K562 (cell line): ENCODE measurements around the gene PLEKHA6. TPM values are rescaled to one million over a fixed set of nuclear protein-coding genes. Genes with fewer than 3 reads are reported as not detected.

ENCODE experiments used
- ATAC-seq: fragments of 200-7000 bp; cut with Tn5 transposase; 3 replicates; pipeline ENCODE4 v1.9.1; 2020; ENCODE audit warnings: moderate library complexity
- BruUV-seq: library from RNA; stranded (reverse); fragments of 400-500 nt; replicated peaks from 2 replicates; lab custom pipeline; 2021; lab: Mats Ljungman, UMichigan
- CTCF ChIA-PET: fragments of 300-600 bp; formaldehyde crosslinking; extraction: SDS; loops from one replicate; lab custom pipeline; 2021; ENCODE audit warnings: low intra/inter-chr PET ratio; lab: Yijun Ruan, JAX
- POLR2A ChIA-PET: fragments of 300-600, 350-650 bp; sonication (Branson Sonifier 250); formaldehyde crosslinking; extraction: SDS; loops from one replicate; lab custom pipeline; 2021; ENCODE audit warnings: antibody characterized with exemption, inconsistent platforms; lab: Yijun Ruan, JAX
- DNase-seq, 4 experiments: peaks; one replicate each; pipeline versions ENCODE4 v3.0.0 to v3.0.0-alpha.2; 2011 to 2018; ENCODE audit warnings: low spot score in 3 of 4, mixed read lengths in 3 of 4; ENCODE audit errors: extremely low read depth in 1 of 4
- FAIRE-seq: peaks from 2 replicates; lab custom pipeline; 2011; peaks lifted over from hg19 to GRCh38; lab: Jason Lieb, UNC
- H2AFZ ChIP-seq: 2 replicates; pipeline ENCODE4 v1.6.0; 2011; ENCODE audit warnings: low read depth, low read length, control low read depth, inconsistent platforms
- H3K27ac ChIP-seq: fragments of 200-600 bp; 3 replicates; pipeline ENCODE4 v1.8.0; 2011; ENCODE audit warnings: low read depth, mild to moderate bottlenecking, control low read depth, inconsistent platforms, low read length, moderate library complexity, mixed read lengths; ENCODE audit errors: extremely low read depth
- H3K27me3 ChIP-seq, 2 experiments: fragments of 300-600 bp in 1 of 2; 2 replicates in 1 of 2; 3 replicates in 1 of 2; pipeline versions ENCODE4 v1.6.0 to v1.8.0; 2011; ENCODE audit warnings: inconsistent platforms in 2 of 2, low read length in 2 of 2, mild to moderate bottlenecking in 1 of 2, mixed read lengths in 1 of 2, moderate library complexity in 1 of 2; ENCODE audit not compliant: control insufficient read depth in 2 of 2, insufficient read depth in 2 of 2
- H3K36me3 ChIP-seq: fragments of 300-600 bp; 3 replicates; pipeline ENCODE4 v1.8.0; 2011; ENCODE audit warnings: mild to moderate bottlenecking, low read length, inconsistent platforms; ENCODE audit not compliant: control insufficient read depth, insufficient read depth
- H3K4me1 ChIP-seq, 2 experiments: fragments of 200-600 bp in 1 of 2; replicated peaks in 1 of 2; 2 replicates in 1 of 2; 3 replicates in 1 of 2; pipeline versions ENCODE4 v1.5.1 to v1.8.0; 2011; ENCODE audit warnings: inconsistent platforms in 2 of 2, low read length in 2 of 2, mild to moderate bottlenecking in 1 of 2, mixed read lengths in 1 of 2, moderate library complexity in 1 of 2; ENCODE audit not compliant: control insufficient read depth in 2 of 2, insufficient read depth in 2 of 2
- H3K4me2 ChIP-seq: 2 replicates; pipeline ENCODE4 v1.6.1; 2011; ENCODE audit warnings: low read length, control low read depth, inconsistent platforms, mixed read lengths; ENCODE audit not compliant: insufficient read depth
- H3K4me3 ChIP-seq: fragments of 200-600 bp; sonication (generic), shearing (Covaris generic); 2 replicates; pipeline ENCODE4 v1.5.1; 2016; ENCODE audit warnings: control low read depth, inconsistent platforms
- H3K79me2 ChIP-seq: fragments of 200-600 bp; 3 replicates; pipeline ENCODE4 v1.8.0; 2011; ENCODE audit warnings: low read length, inconsistent platforms; ENCODE audit not compliant: control insufficient read depth, insufficient read depth
- H3K9ac ChIP-seq, 2 experiments: 2 replicates each; pipeline versions ENCODE4 v1.6.0 to v1.6.1; 2011; ENCODE audit warnings: low read depth in 2 of 2, low read length in 2 of 2, control low read depth in 1 of 2, inconsistent platforms in 1 of 2, mild to moderate bottlenecking in 1 of 2, mixed read lengths in 1 of 2; ENCODE audit not compliant: insufficient read depth in 1 of 2
- H3K9me1 ChIP-seq: one replicate; pipeline ENCODE4 v1.6.0; 2011; ENCODE audit warnings: inconsistent platforms, mild to moderate bottlenecking, low read length, moderate library complexity; ENCODE audit not compliant: control insufficient read depth, insufficient read depth
- H3K9me3 ChIP-seq: replicated peaks from 2 replicates; pipeline ENCODE4 v1.5.1; 2011; ENCODE audit warnings: low read depth, low read length, inconsistent platforms; ENCODE audit not compliant: control insufficient read depth, insufficient read depth
- H4K20me1 ChIP-seq: replicated peaks from 2 replicates; pipeline ENCODE4 v1.6.1; 2011; ENCODE audit warnings: low read length, inconsistent platforms, mixed read lengths; ENCODE audit not compliant: control insufficient read depth, insufficient read depth
- ATF1 ChIP-seq, 2 experiments: fragments of 450-650 bp in 1 of 2; IDR thresholded peaks; 2 replicates each; pipeline ENCODE4 v1.6.1; 2016; ENCODE audit warnings: missing compliant biosample characterization in 1 of 2, missing genetic modification characterization in 1 of 2
- DDX20 ChIP-seq: fragments of 450-650 bp; IDR thresholded peaks from 2 replicates; pipeline ENCODE4 v1.6.1; 2016; ENCODE audit warnings: missing genetic modification characterization, low read depth, mild to moderate bottlenecking, missing compliant biosample characterization, moderate library complexity
- ELF2 ChIP-seq: fragments of 250-450 bp; sonication (Bioruptor Pico); IDR thresholded peaks from 2 replicates; pipeline ENCODE4 v1.5.0; 2021; ENCODE audit warnings: mild to moderate bottlenecking
- GATAD2A ChIP-seq: fragments of 450-650 bp; IDR thresholded peaks from 2 replicates; pipeline ENCODE4 v1.6.1; 2017
- GTF2F1 ChIP-seq: IDR thresholded peaks from 2 replicates; pipeline ENCODE4 v1.6.1; 2011; ENCODE audit warnings: low read depth, low read length, improper control_type of control experiment
- JUND ChIP-seq, 2 experiments: IDR thresholded peaks; 2 replicates in 1 of 2; 3 replicates in 1 of 2; pipeline ENCODE4 v1.6.1; 2011; ENCODE audit warnings: borderline replicate concordance in 2 of 2, low read depth in 2 of 2, low read length in 2 of 2, improper control_type of control experiment in 1 of 2, missing biosample characterization in 1 of 2, missing genetic modification characterization in 1 of 2, missing genetic modification reagents in 1 of 2
- KAT8 ChIP-seq: fragments of 450-650 bp; IDR thresholded peaks from 2 replicates; pipeline ENCODE4 v1.6.1; 2016; ENCODE audit warnings: low read depth, mild to moderate bottlenecking
- RAD21 ChIP-seq, 2 experiments: fragments of 250-450 bp in 1 of 2; fragments of 450-650 bp in 1 of 2; sonication (Bioruptor Pico) in 1 of 2; formaldehyde crosslinking in 1 of 2; IDR thresholded peaks in 1 of 2; conservative IDR thresholded peaks in 1 of 2; 2 replicates each; pipeline versions ENCODE4 v1.4.0 to v1.8.0; 2020 to 2022; ENCODE audit warnings: mild to moderate bottlenecking in 2 of 2, moderate library complexity in 1 of 2
- TCF7L2 ChIP-seq: fragments of 150-350 bp; IDR thresholded peaks from 2 replicates; pipeline ENCODE4 v1.6.1; 2016; ENCODE audit warnings: low read depth, mild to moderate bottlenecking, low read length, moderate library complexity
- XRCC3 ChIP-seq: fragments of 450-650 bp; IDR thresholded peaks from 2 replicates; pipeline ENCODE4 v1.6.1; 2017; ENCODE audit warnings: mild to moderate bottlenecking, moderate library complexity
- ZKSCAN1 ChIP-seq: fragments of 150-350 bp; IDR thresholded peaks from 2 replicates; pipeline ENCODE4 v1.6.1; 2016; ENCODE audit warnings: low read depth, low read length
- WGBS: fragments of 100-300 bp; shearing (Covaris generic); methylation state at CpG from one replicate; pipeline ENCODE4 v1.1.6; 2016; ENCODE audit warnings: low coverage, mixed read lengths; ENCODE audit not compliant: insufficient coverage; ENCODE audit errors: missing lambda C conversion rate; 5-methylcytosine and 5-hydroxymethylcytosine counted together
- in situ Hi-C: fragments of 300-500 bp; cut with MboI; formaldehyde crosslinking; loops from 4 replicates; pipeline ENCODE4 v1.15.0; 2018; ENCODE audit warnings: inconsistent platforms, mixed read lengths
- intact Hi-C: fragments of 100-400 bp; cut with micrococcal nuclease; formaldehyde crosslinking; loops from 2 replicates; pipeline ENCODE4 v1.14.2; 2022
- polyA plus RNA-seq, 8 experiments: library from polyadenylated mRNA; depleted of rRNA in 4 of 8; stranded (reverse) in 5 of 8; unstranded in 3 of 8; fragments of >200 nt; fragmentation: Nextera tagmentation in 2 of 8; fragmentation: Illumina TruSeq in 1 of 8; extraction: Ambion mirVana in 2 of 8; extraction: Trizol in 1 of 8; gene quantifications; 2 replicates each; pipeline versions ENCODE4 v1.2.1 to v1.2.3, GENCODE V29; 2011 to 2014; ENCODE audit warnings: inconsistent platforms in 1 of 8, missing spikeins in 1 of 8
- total RNA-seq, 7 experiments: library from RNA; depleted of rRNA in 6 of 7; stranded (reverse); fragments of >200 nt in 6 of 7; fragmentation: Illumina TruSeq in 2 of 7; extraction: Trizol in 2 of 7; gene quantifications; 2 replicates each; pipeline versions ENCODE4 v1.2.1 to v1.2.3, GENCODE V29; 2011 to 2021; ENCODE audit warnings: low replicate concordance in 1 of 7
- TF ChIP-seq, protein P1 (sequence below): IDR thresholded peaks from 2 replicates; pipeline ENCODE4 v1.6.1; 2011; ENCODE audit not compliant: insufficient read length; ENCODE audit errors: extremely low read depth
- TF ChIP-seq, protein P2 (sequence below), 2 experiments: fragments of 450-650 bp in 1 of 2; sonication (generic) in 1 of 2; formaldehyde crosslinking in 1 of 2; IDR thresholded peaks in 1 of 2; conservative IDR thresholded peaks in 1 of 2; 2 replicates each; pipeline versions ENCODE4 v1.6.1 to v1.8.1; 2016 to 2023; ENCODE audit warnings: mild to moderate bottlenecking in 2 of 2, moderate library complexity in 2 of 2, inconsistent platforms in 1 of 2, missing genetic modification reagents in 1 of 2
- TF ChIP-seq, protein P3 (sequence below): fragments of 250-450 bp; sonication (Bioruptor Pico); IDR thresholded peaks from 2 replicates; pipeline ENCODE4 v1.5.0; 2020; ENCODE audit warnings: mild to moderate bottlenecking

The PLEKHA6 gene
- total and polyA plus RNA-seq, 9 of the 15 experiments (the other 6 are each of a cell fraction or from before 2014, with no cell fraction given) = under 0.01 to 0.33 (median 0.01) TPM; not detected in 4

DNA sequence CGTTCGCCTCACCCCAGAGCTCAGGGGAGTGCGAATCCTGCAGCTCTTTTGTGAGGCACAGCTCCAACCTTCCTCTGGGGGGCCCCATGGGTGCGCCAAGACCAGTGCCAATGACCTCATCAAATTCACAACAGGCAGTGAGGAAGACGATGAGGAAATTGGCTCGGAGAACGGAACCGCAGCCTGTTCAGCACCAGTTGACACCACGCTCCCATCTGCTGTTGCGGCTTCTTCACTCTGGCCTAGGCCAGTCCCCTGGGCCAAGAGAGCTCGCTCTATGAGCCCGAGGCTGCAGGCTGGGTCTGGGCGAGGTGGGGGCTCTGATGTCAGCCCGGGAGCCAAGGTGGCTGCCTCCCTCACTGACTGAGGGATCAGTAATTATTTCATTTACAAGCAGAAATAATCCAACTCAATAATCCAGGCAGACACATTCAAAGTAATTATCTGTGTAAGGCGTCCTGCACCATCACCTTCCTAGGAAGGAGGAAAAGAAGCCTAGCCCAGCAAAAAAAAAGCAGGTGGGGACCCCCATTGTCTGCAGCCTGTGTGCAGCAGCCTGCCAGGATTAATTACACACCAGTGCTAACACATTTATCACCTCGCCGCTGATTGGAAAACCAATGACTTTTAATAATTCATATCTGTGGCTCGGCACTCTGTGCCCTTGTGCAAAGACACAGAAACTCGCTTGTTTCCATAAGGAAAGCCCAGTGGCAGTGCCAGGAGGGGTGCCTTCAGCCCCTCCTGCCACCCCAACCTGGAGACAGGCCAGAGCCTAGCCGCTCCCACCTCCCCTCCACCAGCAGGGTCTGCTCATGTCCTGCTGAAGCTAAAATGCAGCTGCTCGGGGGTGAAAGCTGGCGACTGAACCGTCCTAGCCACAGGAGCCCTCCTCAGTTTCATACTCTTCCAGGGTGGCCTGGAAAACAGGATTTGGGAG lies 1.9 kb downstream of the PLEKHA6 start:
- H4K20me1 ChIP-seq = no peaks in the 10 kb centered on the region
- peak; percentile 77 for ATAC-seq
- no peaks in the 10 kb centered on the region for H3K36me3 ChIP-seq
- H3K4me3 ChIP-seq = no peak overlapping the region
- no peak overlapping the region for H3K27ac ChIP-seq
- peaks cover 21 to 23% of the 10 kb centered on the region in 2 experiments for H3K4me1 ChIP-seq
- no peaks in the 10 kb centered on the region for H3K79me2 ChIP-seq
- POLR2A ChIA-PET = interaction anchor here (0.6 to 1.0 kb wide), 4 partner anchors 7 to 52 kb away, joined by 3 to 5 read pairs (median 3); no protein-coding TSS in a partner anchor
- intact Hi-C loops (no loop called here), in situ Hi-C loops (no loop called here)
- H3K9me3 ChIP-seq = no peaks in the 10 kb centered on the region
- H3K27me3 ChIP-seq = peaks cover 11 to 30% of the 10 kb centered on the region in 2 experiments; a peak in 3 of 5 replicates
- peak; percentile 37 for FAIRE-seq
- WGBS = 24% methylated on average over 23 of the region's 23 CpGs
- no TSS peak for BruUV-seq
- DNase-seq = peak; percentile 40 to 46 (median 43)
- no peak overlapping the region for H3K4me2 ChIP-seq
- H2AFZ ChIP-seq = peak overlapping the region; percentile 14; the same call in 1 of the 2 replicates
- CTCF ChIA-PET = interaction anchor here (0.7 kb wide), 1 partner anchor 449 kb away, joined by 3 read pairs; no protein-coding TSS in a partner anchor
- H3K9ac ChIP-seq = peak overlapping the region in 1 of 2 experiments; percentile 62; a peak in 2 of 4 replicates
- H3K9me1 ChIP-seq = no peaks in the 10 kb centered on the region
- TF ChIP-seq, protein P1, sequence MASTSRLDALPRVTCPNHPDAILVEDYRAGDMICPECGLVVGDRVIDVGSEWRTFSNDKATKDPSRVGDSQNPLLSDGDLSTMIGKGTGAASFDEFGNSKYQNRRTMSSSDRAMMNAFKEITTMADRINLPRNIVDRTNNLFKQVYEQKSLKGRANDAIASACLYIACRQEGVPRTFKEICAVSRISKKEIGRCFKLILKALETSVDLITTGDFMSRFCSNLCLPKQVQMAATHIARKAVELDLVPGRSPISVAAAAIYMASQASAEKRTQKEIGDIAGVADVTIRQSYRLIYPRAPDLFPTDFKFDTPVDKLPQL = no peak
- TF ChIP-seq ELF2 (CRISPR knock-in tag) = no peak
- no peak for TF ChIP-seq KAT8
- peak; percentile 73 for TF ChIP-seq JUND (IDR thresholded peaks at IDR 0.05; ENCODE audit: borderline replicate concordance, low read depth, low read length)
- TF ChIP-seq JUND (tag; IDR thresholded peaks at IDR 0.05; ENCODE audit: borderline replicate concordance, low read depth, low read length) = peak; percentile 52; the same call in 1 of the 3 replicates
- no peak for TF ChIP-seq GTF2F1
- no peak for TF ChIP-seq ATF1 (CRISPR knock-in tag; IDR thresholded peaks at IDR 0.05)
- TF ChIP-seq ATF1 (tag; IDR thresholded peaks at IDR 0.05) = no peak
- TF ChIP-seq XRCC3 = no peak
- no peak for TF ChIP-seq GATAD2A
- TF ChIP-seq, protein P2, sequence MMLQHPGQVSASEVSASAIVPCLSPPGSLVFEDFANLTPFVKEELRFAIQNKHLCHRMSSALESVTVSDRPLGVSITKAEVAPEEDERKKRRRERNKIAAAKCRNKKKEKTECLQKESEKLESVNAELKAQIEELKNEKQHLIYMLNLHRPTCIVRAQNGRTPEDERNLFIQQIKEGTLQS (IDR thresholded peaks at IDR 0.05) = peak; percentile 73
- TF ChIP-seq, protein P2 (CRISPR knock-in tag; conservative IDR thresholded peaks at IDR 0.05) = no peak
- TF ChIP-seq DDX20 (tag) = no peak
- no peak for TF ChIP-seq ZKSCAN1
- TF ChIP-seq RAD21 (CRISPR knock-in tag; conservative IDR thresholded peaks at IDR 0.05 in 1 of 2, IDR thresholded peaks at IDR 0.05 in 1 of 2) = peak in 1 of 2 experiments; percentile 42; a peak in 1 of 4 replicates
- TF ChIP-seq TCF7L2 = no peak
- TF ChIP-seq, protein P3, sequence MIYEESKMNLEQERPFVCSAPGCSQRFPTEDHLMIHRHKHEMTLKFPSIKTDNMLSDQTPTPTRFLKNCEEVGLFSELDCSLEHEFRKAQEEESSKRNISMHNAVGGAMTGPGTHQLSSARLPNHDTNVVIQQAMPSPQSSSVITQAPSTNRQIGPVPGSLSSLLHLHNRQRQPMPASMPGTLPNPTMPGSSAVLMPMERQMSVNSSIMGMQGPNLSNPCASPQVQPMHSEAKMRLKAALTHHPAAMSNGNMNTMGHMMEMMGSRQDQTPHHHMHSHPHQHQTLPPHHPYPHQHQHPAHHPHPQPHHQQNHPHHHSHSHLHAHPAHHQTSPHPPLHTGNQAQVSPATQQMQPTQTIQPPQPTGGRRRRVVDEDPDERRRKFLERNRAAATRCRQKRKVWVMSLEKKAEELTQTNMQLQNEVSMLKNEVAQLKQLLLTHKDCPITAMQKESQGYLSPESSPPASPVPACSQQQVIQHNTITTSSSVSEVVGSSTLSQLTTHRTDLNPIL = no peak
